SH-SY5Y (cell line): ENCODE data around the gene ERVV-1.

Source experiments
- GATA2 ChIP-seq: IDR thresholded peaks from 2 replicates; pipeline ENCODE4 v1.6.1; 2011; ENCODE audit warnings: mild to moderate bottlenecking, low read depth, low read length
- GATA3 ChIP-seq: IDR thresholded peaks from 2 replicates; pipeline ENCODE4 v1.6.1; 2011; ENCODE audit warnings: low read depth, mild to moderate bottlenecking, low read length, moderate library complexity

DNA sequence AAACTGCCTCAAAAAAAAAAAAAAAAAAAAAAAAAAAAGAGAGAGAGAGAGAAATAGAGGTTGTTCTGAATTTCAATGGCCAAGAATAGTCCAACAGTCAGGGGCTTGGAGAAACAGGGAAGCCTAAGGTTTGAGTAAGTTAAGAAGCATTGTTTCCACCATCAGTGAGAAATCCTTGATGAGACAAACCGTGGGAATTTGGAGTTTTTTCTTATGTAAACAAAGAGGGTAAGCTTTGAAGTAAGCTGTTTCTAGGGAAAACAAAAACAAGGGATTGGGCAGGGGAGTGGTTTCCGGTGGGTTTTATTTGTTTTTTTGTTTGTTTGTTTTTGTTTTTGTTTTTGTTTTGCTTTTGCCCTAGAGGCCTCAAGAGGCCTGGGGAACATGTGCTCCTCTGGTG, 11.2 kb upstream of the ERVV-1 start:
- TF ChIP-seq GATA2 (no peak), GATA3 (no peak)
